LNCAP (cell line): Measurements from ENCODE around the gene FGF19.

Experiments used
- TF ChIP-seq, protein P1 (sequence below): fragments of 450-650 bp; IDR thresholded peaks from 2 replicates; pipeline ENCODE4 v1.5.1; 2017; ENCODE audit warnings: mild to moderate bottlenecking

The FGF19 gene

DNA sequence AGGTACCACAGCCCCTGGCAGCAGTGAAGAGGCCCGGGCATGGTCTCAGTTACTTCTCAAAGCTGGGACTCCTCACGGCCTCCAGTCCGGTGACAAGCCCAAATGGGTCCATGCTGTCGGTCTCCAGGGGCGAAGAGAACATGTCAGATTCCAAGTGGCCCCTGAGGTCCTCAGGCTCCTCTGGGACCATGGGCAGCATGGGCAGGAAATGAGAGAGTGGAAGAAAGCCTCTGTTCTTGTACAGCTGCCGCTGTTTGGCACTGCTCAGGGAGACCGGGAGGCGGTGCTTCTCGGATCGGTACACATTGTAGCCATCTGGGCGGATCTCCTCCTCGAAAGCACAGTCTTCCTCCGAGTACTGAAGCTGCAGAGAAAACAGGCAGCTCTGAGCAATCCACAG lies 4.6 kb downstream of the FGF19 start:
- TF ChIP-seq, protein P1, sequence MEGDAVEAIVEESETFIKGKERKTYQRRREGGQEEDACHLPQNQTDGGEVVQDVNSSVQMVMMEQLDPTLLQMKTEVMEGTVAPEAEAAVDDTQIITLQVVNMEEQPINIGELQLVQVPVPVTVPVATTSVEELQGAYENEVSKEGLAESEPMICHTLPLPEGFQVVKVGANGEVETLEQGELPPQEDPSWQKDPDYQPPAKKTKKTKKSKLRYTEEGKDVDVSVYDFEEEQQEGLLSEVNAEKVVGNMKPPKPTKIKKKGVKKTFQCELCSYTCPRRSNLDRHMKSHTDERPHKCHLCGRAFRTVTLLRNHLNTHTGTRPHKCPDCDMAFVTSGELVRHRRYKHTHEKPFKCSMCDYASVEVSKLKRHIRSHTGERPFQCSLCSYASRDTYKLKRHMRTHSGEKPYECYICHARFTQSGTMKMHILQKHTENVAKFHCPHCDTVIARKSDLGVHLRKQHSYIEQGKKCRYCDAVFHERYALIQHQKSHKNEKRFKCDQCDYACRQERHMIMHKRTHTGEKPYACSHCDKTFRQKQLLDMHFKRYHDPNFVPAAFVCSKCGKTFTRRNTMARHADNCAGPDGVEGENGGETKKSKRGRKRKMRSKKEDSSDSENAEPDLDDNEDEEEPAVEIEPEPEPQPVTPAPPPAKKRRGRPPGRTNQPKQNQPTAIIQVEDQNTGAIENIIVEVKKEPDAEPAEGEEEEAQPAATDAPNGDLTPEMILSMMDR: no peak

DNA sequence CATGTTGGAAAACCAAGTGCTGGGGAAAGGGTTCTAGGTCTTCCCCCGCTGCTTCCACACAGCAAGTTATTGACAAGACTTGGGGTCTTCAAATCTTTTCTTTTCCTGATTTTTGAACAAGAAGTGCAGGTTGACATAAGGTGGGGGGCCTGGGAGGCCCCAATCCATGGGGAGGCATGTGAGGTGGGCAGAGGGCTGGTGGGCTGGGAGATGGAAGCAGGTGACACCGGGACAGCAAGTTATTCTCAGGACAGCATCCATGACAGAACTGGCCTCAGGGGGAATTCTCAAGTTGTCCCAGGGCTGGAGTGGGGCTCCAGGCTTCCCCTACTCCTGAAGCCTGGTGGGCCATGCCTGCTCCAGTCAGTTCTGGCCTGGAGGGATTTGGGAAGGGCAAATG lies 5.5 kb downstream of the FGF19 start:
- TF ChIP-seq, protein P1: no peak

DNA sequence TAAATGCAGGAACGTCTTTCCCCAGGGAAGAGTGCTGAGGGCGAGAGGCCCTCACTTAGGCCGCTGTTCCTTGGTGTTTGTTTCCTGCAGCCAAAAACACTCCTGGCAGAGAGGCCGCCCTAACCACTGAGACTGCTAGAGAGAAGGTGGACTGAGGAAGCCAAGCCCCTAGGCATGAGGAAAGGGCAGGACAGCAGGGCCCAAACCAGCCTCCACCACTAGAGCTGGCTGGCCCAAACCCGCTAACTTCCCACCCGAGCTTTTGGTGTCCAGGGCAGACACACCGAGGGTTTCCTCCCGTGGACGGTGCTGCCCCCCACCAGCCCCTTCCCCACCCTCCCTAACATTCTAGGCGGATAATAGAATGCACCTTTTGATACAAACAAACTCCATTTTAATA lies 6.0 kb downstream of the FGF19 start:
- TF ChIP-seq, protein P1: no peak

DNA sequence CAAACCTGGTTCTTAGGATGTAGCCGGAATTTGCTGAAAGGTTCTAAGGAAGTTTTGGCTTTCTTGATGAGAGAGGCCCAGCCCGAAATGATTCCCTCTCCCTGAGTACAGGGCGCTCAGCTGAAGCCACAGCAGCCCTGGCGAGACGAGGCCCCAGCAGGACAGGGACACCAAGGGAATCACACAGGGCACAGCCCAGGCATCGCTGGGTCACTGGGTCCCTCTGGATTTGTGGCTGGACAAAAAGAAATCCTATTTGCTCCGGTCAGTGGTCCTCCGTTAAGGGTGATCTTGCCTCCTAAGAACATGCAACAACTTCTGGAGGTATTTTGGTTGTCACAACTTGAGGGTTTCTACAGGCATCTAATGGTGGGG lies 6.4 kb downstream of the FGF19 start:
- TF ChIP-seq, protein P1: no peak

DNA sequence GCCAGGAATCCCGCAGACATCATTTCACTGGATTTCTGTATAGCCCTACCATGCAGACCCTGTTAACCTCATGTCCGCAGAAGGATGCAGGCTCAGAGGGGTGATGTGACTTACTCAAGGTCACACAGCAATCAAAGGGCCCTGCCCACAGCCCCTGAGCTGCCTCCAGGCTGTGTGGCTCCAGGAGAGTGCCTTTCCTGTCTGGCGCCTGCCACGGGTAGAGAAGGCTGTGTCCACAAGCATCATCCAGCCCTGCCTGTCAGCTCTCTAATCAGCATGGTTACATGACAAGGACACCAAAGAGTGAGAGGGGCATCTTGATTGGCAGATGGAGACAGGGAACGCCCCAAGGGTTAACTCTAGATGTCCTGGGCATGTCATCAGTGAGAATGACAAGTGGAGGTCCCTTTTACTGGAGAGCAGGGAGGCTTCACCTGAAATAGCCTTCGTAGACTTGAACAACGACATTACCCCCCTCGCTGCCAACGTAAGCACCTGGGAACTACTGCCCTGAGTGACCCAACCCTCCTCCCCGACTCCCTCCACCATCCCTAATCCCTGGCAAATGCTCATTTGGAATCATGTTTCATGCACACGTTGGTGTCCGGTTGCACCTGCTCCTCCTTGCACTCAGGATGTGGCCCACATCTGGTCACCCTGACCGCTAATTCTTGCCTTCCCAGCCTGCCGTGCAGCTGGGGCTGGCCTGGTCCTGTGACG lies 6.9 kb downstream of the FGF19 start:
- TF ChIP-seq, protein P1: no peak

DNA sequence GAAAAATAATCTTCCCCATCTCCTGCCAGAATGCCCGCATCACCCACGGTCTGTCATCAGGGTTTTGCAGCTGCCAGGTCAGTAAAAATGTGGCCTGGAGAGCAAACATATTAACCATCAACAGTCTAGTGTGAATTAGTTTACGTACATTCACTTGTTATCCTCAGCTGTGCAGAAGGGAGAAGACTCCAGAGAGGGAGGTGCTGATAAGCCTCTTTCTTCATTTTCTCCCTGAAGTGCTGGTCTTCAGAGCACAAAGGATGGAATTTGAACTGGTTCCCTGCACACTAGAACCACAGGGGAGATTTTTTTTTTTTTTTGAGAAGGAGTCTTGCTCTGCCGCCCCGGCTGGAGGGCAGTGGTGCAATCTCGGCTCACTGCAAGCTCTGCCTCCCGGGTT lies 8.2 kb downstream of the FGF19 start:
- TF ChIP-seq, protein P1: no peak

DNA sequence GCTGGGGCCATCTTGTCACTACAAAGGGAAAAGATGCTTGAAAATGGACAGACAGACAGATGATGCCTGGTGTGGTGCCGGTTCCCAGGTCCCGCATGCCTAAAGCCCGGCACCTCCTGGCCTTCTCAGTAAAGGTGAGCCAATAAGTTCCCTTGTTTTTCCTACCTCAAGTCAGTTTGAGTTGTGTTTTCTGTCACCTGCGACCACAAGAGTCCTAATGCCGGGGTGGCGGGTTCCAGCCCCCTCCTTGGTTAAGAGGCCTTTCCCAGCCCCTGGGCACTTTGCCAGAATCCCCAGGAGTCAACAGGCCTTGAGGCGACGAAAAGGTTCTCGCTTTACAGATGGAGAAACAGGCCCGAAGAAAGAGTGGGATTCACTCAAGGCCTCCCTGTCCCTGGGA lies 9.0 kb downstream of the FGF19 start:
- TF ChIP-seq, protein P1: no peak

DNA sequence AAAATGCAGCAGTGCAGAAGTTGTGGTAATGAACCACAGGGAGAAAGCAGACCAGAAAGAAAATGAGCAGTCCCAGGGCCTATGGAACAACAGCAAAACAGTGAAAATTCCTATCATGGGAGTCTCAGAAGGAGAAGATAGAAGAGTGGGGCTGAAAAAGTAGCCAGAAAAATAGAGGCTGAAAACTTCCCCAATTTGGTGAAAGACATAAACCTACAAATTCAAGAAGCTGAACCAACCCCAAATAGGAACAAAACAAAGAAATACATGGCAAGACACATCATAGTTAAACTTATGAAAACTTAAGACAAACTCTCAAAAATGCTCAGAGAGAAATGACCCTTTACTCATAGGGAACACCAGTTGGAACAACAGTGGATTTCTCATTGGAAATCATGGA lies 11.4 kb downstream of the FGF19 start:
- TF ChIP-seq, protein P1: no peak
